Measurements from ENCODE around the gene NBAS. TPM values are rescaled to one million over a fixed set of nuclear protein-coding genes. Genes with fewer than 3 reads are reported as not detected.
"Not testable (repeated sequence)": the region's sequence is repeated elsewhere in the genome, so short reads cannot be mapped to it uniquely, and the experiment has no call there.

NBAS gene
- total and polyA plus RNA-seq, 10 of the 15 experiments (the other 5 are each of a cell fraction or from before 2014, with no cell fraction given) = 4.3 to 32.7 (median 20.8) TPM

DNA sequence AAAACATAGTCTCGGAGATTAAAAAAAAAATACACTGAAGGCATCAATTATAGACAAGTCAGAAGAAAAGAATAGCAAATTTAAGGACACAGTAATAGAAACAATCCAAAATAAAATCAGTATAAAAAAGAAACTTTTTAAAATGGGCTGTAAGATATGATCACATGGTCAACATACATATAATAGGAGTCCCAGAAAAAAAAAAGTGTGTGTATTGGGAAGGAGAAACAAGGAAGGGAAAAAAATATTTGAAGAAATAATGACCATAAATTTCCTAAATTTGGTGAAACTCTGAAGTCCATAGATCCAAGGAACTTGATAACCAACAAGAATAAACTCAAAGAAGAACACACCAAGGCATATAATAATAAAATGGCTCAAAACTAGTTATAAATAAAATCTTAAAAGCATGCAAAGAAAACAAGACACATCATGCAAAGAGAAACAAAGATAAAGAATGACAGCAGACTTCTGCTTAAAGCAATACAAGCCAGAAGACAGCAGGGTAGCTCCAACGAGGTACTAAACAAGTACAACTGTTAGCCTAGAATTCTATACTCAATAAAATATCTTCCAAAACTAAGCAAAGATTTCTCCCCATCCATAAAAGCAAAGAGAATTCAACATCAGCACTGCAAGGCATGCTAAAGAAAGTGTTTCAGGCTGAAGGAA, 115.1 kb downstream of the NBAS start (continued):
- TF ChIP-seq, protein P1, sequence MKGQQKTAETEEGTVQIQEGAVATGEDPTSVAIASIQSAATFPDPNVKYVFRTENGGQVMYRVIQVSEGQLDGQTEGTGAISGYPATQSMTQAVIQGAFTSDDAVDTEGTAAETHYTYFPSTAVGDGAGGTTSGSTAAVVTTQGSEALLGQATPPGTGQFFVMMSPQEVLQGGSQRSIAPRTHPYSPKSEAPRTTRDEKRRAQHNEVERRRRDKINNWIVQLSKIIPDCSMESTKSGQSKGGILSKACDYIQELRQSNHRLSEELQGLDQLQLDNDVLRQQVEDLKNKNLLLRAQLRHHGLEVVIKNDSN (IDR thresholded peaks at IDR 0.05; ENCODE audit: borderline replicate concordance, extremely low read length, insufficient read depth, low read depth, low read length) = no peak
- TF ChIP-seq, protein P2, sequence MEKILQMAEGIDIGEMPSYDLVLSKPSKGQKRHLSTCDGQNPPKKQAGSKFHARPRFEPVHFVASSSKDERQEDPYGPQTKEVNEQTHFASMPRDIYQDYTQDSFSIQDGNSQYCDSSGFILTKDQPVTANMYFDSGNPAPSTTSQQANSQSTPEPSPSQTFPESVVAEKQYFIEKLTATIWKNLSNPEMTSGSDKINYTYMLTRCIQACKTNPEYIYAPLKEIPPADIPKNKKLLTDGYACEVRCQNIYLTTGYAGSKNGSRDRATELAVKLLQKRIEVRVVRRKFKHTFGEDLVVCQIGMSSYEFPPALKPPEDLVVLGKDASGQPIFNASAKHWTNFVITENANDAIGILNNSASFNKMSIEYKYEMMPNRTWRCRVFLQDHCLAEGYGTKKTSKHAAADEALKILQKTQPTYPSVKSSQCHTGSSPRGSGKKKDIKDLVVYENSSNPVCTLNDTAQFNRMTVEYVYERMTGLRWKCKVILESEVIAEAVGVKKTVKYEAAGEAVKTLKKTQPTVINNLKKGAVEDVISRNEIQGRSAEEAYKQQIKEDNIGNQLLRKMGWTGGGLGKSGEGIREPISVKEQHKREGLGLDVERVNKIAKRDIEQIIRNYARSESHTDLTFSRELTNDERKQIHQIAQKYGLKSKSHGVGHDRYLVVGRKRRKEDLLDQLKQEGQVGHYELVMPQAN (conservative IDR thresholded peaks at IDR 0.05) = no peak
- no peak for TF ChIP-seq MTA2 (IDR thresholded peaks at IDR 0.05; ENCODE audit: low read depth)

DNA sequence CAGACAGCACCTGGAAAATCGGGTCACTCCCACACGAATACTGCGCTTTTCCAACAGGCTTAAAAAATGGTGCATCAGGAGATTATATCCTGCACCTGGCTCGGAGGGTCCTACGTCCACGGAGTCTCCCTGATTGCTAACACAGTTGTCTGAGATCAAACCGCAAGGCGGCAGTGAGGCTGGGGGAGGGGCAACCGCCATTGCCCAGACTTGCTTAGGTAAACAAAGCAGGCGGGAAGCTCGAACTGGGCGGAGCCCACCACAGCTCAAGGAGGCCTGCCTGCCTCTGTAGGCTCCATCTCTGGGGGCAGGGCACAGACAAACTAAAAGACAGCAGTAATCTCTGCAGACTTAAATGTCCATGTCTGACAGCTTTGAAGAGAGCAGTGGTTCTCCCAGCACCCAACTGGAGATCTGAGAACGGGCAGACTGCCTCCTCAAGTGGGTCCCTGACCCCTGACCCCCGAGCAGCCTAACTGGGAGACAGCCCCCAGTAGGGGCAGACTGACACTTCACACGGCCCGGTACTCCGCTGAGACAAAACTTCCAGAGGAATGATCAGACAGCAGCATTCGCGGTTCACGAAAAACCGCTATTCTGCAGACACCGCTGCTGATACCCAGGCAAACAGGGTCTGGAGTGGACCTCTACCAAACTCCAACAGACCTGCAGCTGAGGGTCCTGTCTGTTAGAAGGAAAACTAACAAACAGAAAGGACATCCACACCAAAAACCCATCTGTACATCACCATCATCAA, 121.2 kb downstream of the NBAS start:
- WGBS (ENCODE audit: insufficient coverage, insufficient replicate concordance, low lambda C conversion rate, missing lambda C conversion rate) = 94% methylated on average over 22 of the region's 22 CpGs
- H2AFZ ChIP-seq (ENCODE audit: control insufficient read depth, low read depth, low read length); H3K27me3 ChIP-seq (replicated peaks in 1 of 2; ENCODE audit: control insufficient read depth in 2 of 2, insufficient read depth in 2 of 2, low read length in 1 of 2); BruUV-seq (replicated peaks); in situ Hi-C loops (cut with MboI); SMC1A ChIA-PET (ENCODE audit: uncharacterized antibody, unreplicated experiment); DNase-seq (ENCODE audit: low read depth, low spot score); H3K4me2 ChIP-seq (ENCODE audit: control insufficient read depth, insufficient read depth); H3K4me3 ChIP-seq; H4K20me1 ChIP-seq (ENCODE audit: control insufficient read depth, insufficient read depth); H3K27ac ChIP-seq (ENCODE audit: control insufficient read depth, insufficient read depth); H3K9me3 ChIP-seq (replicated peaks; ENCODE audit: control insufficient read depth, insufficient read depth, low read length); POLR2A ChIA-PET; ATAC-seq; FAIRE-seq; H3K9ac ChIP-seq (ENCODE audit: control insufficient read depth, insufficient read depth, low read length); H3K4me1 ChIP-seq (ENCODE audit: control insufficient read depth, insufficient read depth, low read length); H3K79me2 ChIP-seq (ENCODE audit: control insufficient read depth, insufficient read depth, low read length); H3K36me3 ChIP-seq (ENCODE audit: control insufficient read depth in 2 of 2, insufficient read depth in 2 of 2, low read length in 1 of 2); RAD21 ChIA-PET (ENCODE audit: unreplicated experiment); intact Hi-C loops (cut with micrococcal nuclease; ENCODE audit: unreplicated experiment): not testable (repeated sequence)
- CTCF ChIA-PET = interaction anchor here (0.6 kb wide), 1 partner anchor 260 kb away, joined by 3 read pairs; no protein-coding TSS in a partner anchor

DNA sequence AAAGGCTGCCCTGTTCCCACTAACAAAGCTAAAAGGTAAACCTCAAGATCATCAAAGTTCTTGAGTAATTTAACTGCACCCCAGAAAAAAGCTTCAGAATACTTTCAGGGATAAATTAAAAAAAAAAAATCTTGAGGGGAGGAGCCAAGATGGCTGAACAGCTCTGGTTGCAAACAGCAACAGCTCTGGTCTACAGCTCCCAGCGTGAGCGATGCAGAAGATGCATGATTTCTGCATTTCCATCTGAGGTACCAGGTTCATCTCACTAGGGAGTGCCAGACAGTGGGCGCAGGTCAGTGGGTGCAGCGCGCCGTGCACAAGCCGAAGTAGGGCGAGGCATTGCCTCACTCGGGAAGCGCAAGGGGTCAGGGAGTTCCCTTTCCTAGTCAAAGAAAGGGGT, 121.8 kb downstream of the NBAS start:
- H4K20me1 ChIP-seq (ENCODE audit: control insufficient read depth, insufficient read depth); H3K27ac ChIP-seq (ENCODE audit: control insufficient read depth, insufficient read depth); in situ Hi-C loops (cut with MboI); H3K4me1 ChIP-seq (ENCODE audit: control insufficient read depth, insufficient read depth, low read length); H3K9ac ChIP-seq (ENCODE audit: control insufficient read depth, insufficient read depth, low read length); POLR2A ChIA-PET; H2AFZ ChIP-seq (ENCODE audit: control insufficient read depth, low read depth, low read length); DNase-seq (ENCODE audit: low read depth, low spot score); H3K4me3 ChIP-seq; H3K4me2 ChIP-seq (ENCODE audit: control insufficient read depth, insufficient read depth); BruUV-seq (replicated peaks); FAIRE-seq; RAD21 ChIA-PET (ENCODE audit: unreplicated experiment); SMC1A ChIA-PET (ENCODE audit: uncharacterized antibody, unreplicated experiment); H3K79me2 ChIP-seq (ENCODE audit: control insufficient read depth, insufficient read depth, low read length); H3K36me3 ChIP-seq (ENCODE audit: control insufficient read depth in 2 of 2, insufficient read depth in 2 of 2, low read length in 1 of 2); H3K9me3 ChIP-seq (replicated peaks; ENCODE audit: control insufficient read depth, insufficient read depth, low read length); H3K27me3 ChIP-seq (replicated peaks in 1 of 2; ENCODE audit: control insufficient read depth in 2 of 2, insufficient read depth in 2 of 2, low read length in 1 of 2); intact Hi-C loops (cut with micrococcal nuclease; ENCODE audit: unreplicated experiment); ATAC-seq: not testable (repeated sequence)
- CTCF ChIA-PET = interaction anchor here (0.6 kb wide), 1 partner anchor 260 kb away, joined by 3 read pairs; no protein-coding TSS in a partner anchor
- 100% methylated on average over 8 of the region's 10 CpGs for WGBS (ENCODE audit: insufficient coverage, insufficient replicate concordance, low lambda C conversion rate, missing lambda C conversion rate)

Measured in GM12878 (cell line).